HEK293 (cell line): ENCODE measurements around the gene E2F1.

Experiments
- CTCF ChIA-PET: fragments of 350-600 bp; formaldehyde crosslinking; extraction: SDS; loops from one replicate; lab custom pipeline; 2021; ENCODE audit warnings: antibody characterized with exemption; lab: Yijun Ruan, JAX
- POLR2A ChIA-PET: fragments of 300-600 bp; formaldehyde crosslinking; extraction: SDS; loops from one replicate; lab custom pipeline; 2020; ENCODE audit warnings: antibody characterized with exemption, inconsistent platforms; lab: Yijun Ruan, JAX
- H3K27ac ChIP-seq: fragments of 200-500 bp; sonication (Bioruptor generic); 2 replicates; pipeline ENCODE4 v1.5.1; 2014; ENCODE audit warnings: low read depth, low read length, control low read depth, inconsistent platforms; ENCODE audit errors: extremely low read depth
- H3K36me3 ChIP-seq, 2 experiments: fragments of 200-500 bp in 1 of 2; sonication (Bioruptor generic) in 1 of 2; 1 replicate in 1 of 2; 2 replicates in 1 of 2; pipeline ENCODE4 v1.5.1; 2014 to 2017; ENCODE audit warnings: inconsistent platforms in 2 of 2, low read length in 2 of 2; ENCODE audit not compliant: control insufficient read depth in 2 of 2, insufficient read depth in 1 of 2
- H3K4me1 ChIP-seq: fragments of 200-500 bp; sonication (Bioruptor generic); 2 replicates; pipeline ENCODE4 v1.5.1; 2014; ENCODE audit warnings: mild to moderate bottlenecking, low read length, inconsistent platforms; ENCODE audit not compliant: control insufficient read depth, insufficient read depth
- H3K4me3 ChIP-seq: 2 replicates; pipeline ENCODE4 v1.5.1; 2011; ENCODE audit warnings: low read depth, mild to moderate bottlenecking, control low read depth, low read length, moderate library complexity
- H3K9me3 ChIP-seq: fragments of 200-500 bp; sonication (Bioruptor generic); 2 replicates; pipeline ENCODE4 v1.5.1; 2014; ENCODE audit warnings: low read depth, low read length, inconsistent platforms; ENCODE audit not compliant: control insufficient read depth, insufficient read depth
- FEZF1 ChIP-seq: fragments of 450-650 bp; formaldehyde crosslinking; IDR thresholded peaks from 2 replicates; pipeline ENCODE4 v1.5.1; 2016; ENCODE audit warnings: missing biosample characterization, missing genetic modification characterization
- MEIS1 ChIP-seq: sonication (generic); formaldehyde crosslinking; IDR thresholded peaks from 2 replicates; pipeline ENCODE4 v1.8.1; 2022; ENCODE audit warnings: missing genetic modification reagents, mild to moderate bottlenecking, borderline replicate concordance
- MYNN ChIP-seq: fragments of 450-650 bp; formaldehyde crosslinking; IDR thresholded peaks from 2 replicates; pipeline ENCODE4 v1.5.1; 2016; ENCODE audit warnings: missing biosample characterization, missing genetic modification characterization, borderline replicate concordance
- ZBTB7A ChIP-seq: fragments of 450-650 bp; formaldehyde crosslinking; IDR thresholded peaks from 2 replicates; pipeline ENCODE4 v1.5.1; 2016; ENCODE audit warnings: low read depth, missing biosample characterization, missing genetic modification characterization
- ZFHX2 ChIP-seq: fragments of 450-650 bp; formaldehyde crosslinking; conservative IDR thresholded peaks from 2 replicates; pipeline ENCODE4 v1.5.1; 2016; ENCODE audit warnings: missing biosample characterization, missing genetic modification characterization
- ZFP3 ChIP-seq: fragments of 450-650 bp; formaldehyde crosslinking; IDR thresholded peaks from 2 replicates; pipeline ENCODE4 v1.5.1; 2016; ENCODE audit warnings: low read depth, missing biosample characterization, missing genetic modification characterization
- ZNF2 ChIP-seq: fragments of 450-650 bp; formaldehyde crosslinking; IDR thresholded peaks from 2 replicates; pipeline ENCODE4 v1.5.1; 2016; ENCODE audit warnings: missing biosample characterization, missing genetic modification characterization
- ZNF239 ChIP-seq: fragments of 450-650 bp; formaldehyde crosslinking; IDR thresholded peaks from 2 replicates; pipeline ENCODE4 v1.5.1; 2016; ENCODE audit warnings: missing biosample characterization, missing genetic modification characterization
- ZNF266 ChIP-seq: fragments of 450-650 bp; formaldehyde crosslinking; IDR thresholded peaks from 2 replicates; pipeline ENCODE4 v1.5.1; 2016; ENCODE audit warnings: missing biosample characterization, missing genetic modification characterization, low read depth
- ZNF292 ChIP-seq: fragments of 450-650 bp; formaldehyde crosslinking; IDR thresholded peaks from 2 replicates; pipeline ENCODE4 v1.5.1; 2016; ENCODE audit warnings: low read depth, missing biosample characterization, missing genetic modification characterization, borderline replicate concordance
- ZNF366 ChIP-seq: fragments of 450-650 bp; formaldehyde crosslinking; conservative IDR thresholded peaks from 2 replicates; pipeline ENCODE4 v1.5.1; 2016; ENCODE audit warnings: missing biosample characterization, missing genetic modification characterization
- ZNF394 ChIP-seq: fragments of 450-650 bp; formaldehyde crosslinking; IDR thresholded peaks from 2 replicates; pipeline ENCODE4 v1.5.1; 2016; ENCODE audit warnings: missing biosample characterization, missing genetic modification characterization, mild to moderate bottlenecking, moderate library complexity, borderline replicate concordance
- ZNF610 ChIP-seq: fragments of 450-650 bp; formaldehyde crosslinking; IDR thresholded peaks from 2 replicates; pipeline ENCODE4 v1.5.1; 2016; ENCODE audit warnings: missing biosample characterization, missing genetic modification characterization, borderline replicate concordance
- ZNF670 ChIP-seq: fragments of 450-650 bp; formaldehyde crosslinking; IDR thresholded peaks from 2 replicates; pipeline ENCODE4 v1.5.1; 2016; ENCODE audit warnings: missing biosample characterization, missing genetic modification characterization, low read depth
- ZNF707 ChIP-seq: fragments of 450-650 bp; formaldehyde crosslinking; IDR thresholded peaks from 2 replicates; pipeline ENCODE4 v1.5.1; 2016; ENCODE audit warnings: missing biosample characterization, missing genetic modification characterization
- ZNF776 ChIP-seq: fragments of 450-650 bp; formaldehyde crosslinking; IDR thresholded peaks from 2 replicates; pipeline ENCODE4 v1.5.0; 2017; ENCODE audit warnings: missing biosample characterization, missing genetic modification characterization, borderline replicate concordance
- ZNF777 ChIP-seq: fragments of 450-650 bp; formaldehyde crosslinking; IDR thresholded peaks from 2 replicates; pipeline ENCODE4 v1.5.1; 2017; ENCODE audit warnings: missing biosample characterization, missing genetic modification characterization, borderline replicate concordance
- ZNF785 ChIP-seq: fragments of 450-650 bp; formaldehyde crosslinking; IDR thresholded peaks from 2 replicates; pipeline ENCODE4 v1.5.1; 2016; ENCODE audit warnings: missing biosample characterization, missing genetic modification characterization
- ZNF791 ChIP-seq: fragments of 450-650 bp; formaldehyde crosslinking; IDR thresholded peaks from 2 replicates; pipeline ENCODE4 v1.5.1; 2016; ENCODE audit warnings: missing biosample characterization, missing genetic modification characterization
- TF ChIP-seq, protein P1 (sequence below): fragments of 450-650 bp; formaldehyde crosslinking; IDR thresholded peaks from 2 replicates; pipeline ENCODE4 v1.5.1; 2017; ENCODE audit warnings: missing biosample characterization, mild to moderate bottlenecking, missing genetic modification characterization, moderate library complexity
- TF ChIP-seq, protein P2 (sequence below): fragments of 450-650 bp; IDR thresholded peaks from 2 replicates; pipeline ENCODE4 v1.5.1; 2018; ENCODE audit warnings: missing biosample characterization, missing genetic modification characterization
- TF ChIP-seq, protein P3 (sequence below): fragments of 450-650 bp; formaldehyde crosslinking; IDR thresholded peaks from 2 replicates; pipeline ENCODE4 v1.5.1; 2016; ENCODE audit warnings: missing biosample characterization, missing genetic modification characterization
- TF ChIP-seq, protein P4 (sequence below): fragments of 450-650 bp; formaldehyde crosslinking; IDR thresholded peaks from 2 replicates; pipeline ENCODE4 v1.5.1; 2016; ENCODE audit warnings: missing biosample characterization, missing genetic modification characterization
- TF ChIP-seq, protein P5 (sequence below): fragments of 450-650 bp; formaldehyde crosslinking; IDR thresholded peaks from 2 replicates; pipeline ENCODE4 v1.5.1; 2016; ENCODE audit warnings: missing biosample characterization, missing genetic modification characterization
- TF ChIP-seq, protein P6 (sequence below): fragments of 450-650 bp; formaldehyde crosslinking; optimal IDR thresholded peaks from 2 replicates; pipeline ENCODE3; 2016; ENCODE audit warnings: missing biosample characterization, mild to moderate bottlenecking, missing genetic modification characterization

The E2F1 gene

DNA sequence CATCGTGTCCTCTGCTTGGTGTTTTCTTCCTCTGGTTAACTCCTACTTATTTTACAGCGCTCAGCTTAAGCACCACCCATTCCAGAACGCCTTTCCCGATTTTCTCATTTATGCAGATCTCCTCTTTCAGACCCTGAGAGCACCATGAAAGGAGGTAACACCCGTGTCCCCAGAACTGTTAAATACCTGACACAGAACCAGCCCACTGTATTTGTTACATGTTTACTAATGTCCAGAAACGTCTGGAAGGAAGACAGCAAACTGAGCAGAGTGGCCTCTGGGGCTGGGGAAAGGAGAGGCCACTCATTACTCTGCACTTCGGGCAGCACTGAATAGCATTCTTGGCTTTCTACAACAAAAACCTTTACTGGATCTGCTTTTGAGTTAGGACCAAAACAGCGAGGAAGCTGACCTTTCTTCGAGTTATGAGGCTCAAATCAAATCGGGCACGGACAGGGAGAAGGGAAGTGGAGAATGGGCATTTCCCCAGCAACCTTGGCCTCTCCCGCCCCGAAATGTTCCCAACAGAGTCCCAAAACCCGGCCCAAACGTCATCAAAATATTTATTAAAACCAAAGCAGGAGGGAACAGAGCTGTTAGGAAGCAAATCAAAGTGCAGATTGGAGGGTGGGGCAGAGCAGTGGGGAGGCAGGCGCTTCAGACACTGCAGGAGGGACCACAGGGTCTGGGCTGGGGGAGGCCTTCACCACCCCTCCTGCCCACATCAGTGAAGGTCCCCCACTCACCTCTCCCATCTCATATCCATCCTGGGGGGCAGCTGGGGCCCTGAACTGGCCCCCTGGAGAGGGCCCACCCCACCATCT is 10.8 kb downstream of the E2F1 start (continued):
- TF ChIP-seq, protein P1, sequence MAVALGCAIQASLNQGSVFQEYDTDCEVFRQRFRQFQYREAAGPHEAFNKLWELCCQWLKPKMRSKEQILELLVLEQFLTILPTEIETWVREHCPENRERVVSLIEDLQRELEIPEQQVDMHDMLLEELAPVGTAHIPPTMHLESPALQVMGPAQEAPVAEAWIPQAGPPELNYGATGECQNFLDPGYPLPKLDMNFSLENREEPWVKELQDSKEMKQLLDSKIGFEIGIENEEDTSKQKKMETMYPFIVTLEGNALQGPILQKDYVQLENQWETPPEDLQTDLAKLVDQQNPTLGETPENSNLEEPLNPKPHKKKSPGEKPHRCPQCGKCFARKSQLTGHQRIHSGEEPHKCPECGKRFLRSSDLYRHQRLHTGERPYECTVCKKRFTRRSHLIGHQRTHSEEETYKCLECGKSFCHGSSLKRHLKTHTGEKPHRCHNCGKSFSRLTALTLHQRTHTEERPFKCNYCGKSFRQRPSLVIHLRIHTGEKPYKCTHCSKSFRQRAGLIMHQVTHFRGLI: no peak
- TF ChIP-seq, protein P2, sequence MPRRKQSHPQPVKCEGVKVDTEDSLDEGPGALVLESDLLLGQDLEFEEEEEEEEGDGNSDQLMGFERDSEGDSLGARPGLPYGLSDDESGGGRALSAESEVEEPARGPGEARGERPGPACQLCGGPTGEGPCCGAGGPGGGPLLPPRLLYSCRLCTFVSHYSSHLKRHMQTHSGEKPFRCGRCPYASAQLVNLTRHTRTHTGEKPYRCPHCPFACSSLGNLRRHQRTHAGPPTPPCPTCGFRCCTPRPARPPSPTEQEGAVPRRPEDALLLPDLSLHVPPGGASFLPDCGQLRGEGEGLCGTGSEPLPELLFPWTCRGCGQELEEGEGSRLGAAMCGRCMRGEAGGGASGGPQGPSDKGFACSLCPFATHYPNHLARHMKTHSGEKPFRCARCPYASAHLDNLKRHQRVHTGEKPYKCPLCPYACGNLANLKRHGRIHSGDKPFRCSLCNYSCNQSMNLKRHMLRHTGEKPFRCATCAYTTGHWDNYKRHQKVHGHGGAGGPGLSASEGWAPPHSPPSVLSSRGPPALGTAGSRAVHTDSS (tag by site-specific recombination): no peak
- TF ChIP-seq ZNF366 (tag by site-specific recombination) (peak; percentile 7; the same call in 1 of the 2 replicates), ZNF2 (tag by site-specific recombination) (no peak)

DNA sequence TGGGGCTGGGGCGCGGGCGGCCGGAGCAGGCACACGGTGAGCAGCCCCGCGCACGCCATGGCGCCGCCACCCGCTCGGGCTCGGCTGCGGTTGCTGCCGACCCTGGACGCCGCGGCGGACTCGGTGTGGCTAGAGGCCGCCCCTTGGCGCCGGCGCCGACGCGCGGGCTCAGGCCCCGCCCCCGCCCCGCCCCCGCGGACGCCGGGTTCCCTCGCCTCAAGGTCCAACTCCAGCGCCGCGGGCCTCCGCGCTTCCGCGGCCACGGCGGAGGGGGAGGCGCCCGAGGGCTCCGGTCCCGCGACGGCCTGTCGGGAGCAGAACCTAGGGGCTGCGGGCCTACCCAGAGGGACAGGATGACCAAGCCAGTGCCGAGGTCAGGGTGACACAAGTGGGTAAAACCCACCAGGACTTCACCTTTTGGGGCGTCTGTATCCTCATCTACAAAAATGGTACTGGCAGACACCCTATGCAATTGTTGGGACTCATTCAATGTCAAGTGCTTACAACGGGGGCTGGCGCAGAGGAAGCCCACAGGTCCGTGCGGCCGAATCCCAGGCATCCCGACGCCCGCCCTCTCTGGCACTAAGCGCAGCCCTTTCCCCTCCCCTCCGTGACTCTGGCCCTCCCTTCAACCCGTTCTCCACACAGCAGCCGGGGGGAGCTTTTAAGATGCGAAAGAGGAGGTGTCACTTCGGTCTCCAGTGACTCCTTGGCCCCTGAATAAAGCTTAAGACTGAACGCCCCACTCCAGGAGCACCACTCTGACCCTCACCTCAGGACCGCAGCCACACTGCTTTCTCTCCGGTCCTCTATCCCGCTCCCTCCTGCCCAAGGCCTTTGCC is 11.7 kb downstream of the E2F1 start, which contains the start of gene NECAB3:
Gene NECAB3 (minus strand): TSS at position 135 of the 842 bp plus-strand sequence. CDS start 76 bp downstream, at position 59.
- POLR2A ChIA-PET: interaction anchor here (0.9 to 2.5 kb wide), 3 partner anchors 8 to 11 kb away, joined by 3 to 11 read pairs (median 9); partner anchors contain the start of gene ACTL10
- Histone ChIP-seq H3K4me1 (peaks cover under 1% of the 10 kb centered on the region; the same call in 1 of the 2 replicates), H3K27ac (peak within 1 kb of the TSS; percentile 46), H3K9me3 (no peaks in the 10 kb centered on the region), H3K36me3 (peaks cover 13 to 67% of the 10 kb centered on the region in 2 experiments; a peak in 2 of 3 replicates), H3K4me3 (peak within 1 kb of the TSS; percentile 61)
- CTCF ChIA-PET: no interaction called here
- TF ChIP-seq ZNF776 (tag by site-specific recombination) (no peak), ZNF266 (no peak), ZNF394 (tag by site-specific recombination) (no peak), ZFP3 (tag by site-specific recombination) (no peak), ZNF791 (tag by site-specific recombination) (no peak), FEZF1 (tag by site-specific recombination) (no peak), ZFHX2 (tag by site-specific recombination) (0 out of 2 replicates have a peak, but pooled peaks have one; percentile 8), ZNF670 (tag by site-specific recombination) (no peak), ZNF239 (tag by site-specific recombination) (no peak), ZNF610 (tag by site-specific recombination) (peak; percentile 35; the same call in 1 of the 2 replicates), ZNF777 (tag by site-specific recombination) (no peak), ZNF707 (tag by site-specific recombination) (no peak), ZNF785 (tag by site-specific recombination) (no peak), MYNN (tag by site-specific recombination) (no peak), ZNF292 (tag by site-specific recombination) (no peak), MEIS1 (CRISPR knock-in tag) (no peak), ZBTB7A (tag by site-specific recombination) (no peak)
- TF ChIP-seq, protein P3, sequence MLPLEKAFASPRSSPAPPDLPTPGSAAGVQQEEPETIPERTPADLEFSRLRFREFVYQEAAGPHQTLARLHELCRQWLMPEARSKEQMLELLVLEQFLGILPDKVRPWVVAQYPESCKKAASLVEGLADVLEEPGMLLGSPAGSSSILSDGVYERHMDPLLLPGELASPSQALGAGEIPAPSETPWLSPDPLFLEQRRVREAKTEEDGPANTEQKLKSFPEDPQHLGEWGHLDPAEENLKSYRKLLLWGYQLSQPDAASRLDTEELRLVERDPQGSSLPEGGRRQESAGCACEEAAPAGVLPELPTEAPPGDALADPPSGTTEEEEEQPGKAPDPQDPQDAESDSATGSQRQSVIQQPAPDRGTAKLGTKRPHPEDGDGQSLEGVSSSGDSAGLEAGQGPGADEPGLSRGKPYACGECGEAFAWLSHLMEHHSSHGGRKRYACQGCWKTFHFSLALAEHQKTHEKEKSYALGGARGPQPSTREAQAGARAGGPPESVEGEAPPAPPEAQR: no peak
- TF ChIP-seq, protein P4, sequence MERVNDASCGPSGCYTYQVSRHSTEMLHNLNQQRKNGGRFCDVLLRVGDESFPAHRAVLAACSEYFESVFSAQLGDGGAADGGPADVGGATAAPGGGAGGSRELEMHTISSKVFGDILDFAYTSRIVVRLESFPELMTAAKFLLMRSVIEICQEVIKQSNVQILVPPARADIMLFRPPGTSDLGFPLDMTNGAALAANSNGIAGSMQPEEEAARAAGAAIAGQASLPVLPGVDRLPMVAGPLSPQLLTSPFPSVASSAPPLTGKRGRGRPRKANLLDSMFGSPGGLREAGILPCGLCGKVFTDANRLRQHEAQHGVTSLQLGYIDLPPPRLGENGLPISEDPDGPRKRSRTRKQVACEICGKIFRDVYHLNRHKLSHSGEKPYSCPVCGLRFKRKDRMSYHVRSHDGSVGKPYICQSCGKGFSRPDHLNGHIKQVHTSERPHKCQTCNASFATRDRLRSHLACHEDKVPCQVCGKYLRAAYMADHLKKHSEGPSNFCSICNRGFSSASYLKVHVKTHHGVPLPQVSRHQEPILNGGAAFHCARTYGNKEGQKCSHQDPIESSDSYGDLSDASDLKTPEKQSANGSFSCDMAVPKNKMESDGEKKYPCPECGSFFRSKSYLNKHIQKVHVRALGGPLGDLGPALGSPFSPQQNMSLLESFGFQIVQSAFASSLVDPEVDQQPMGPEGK (tag by site-specific recombination): peak; percentile 74
- TF ChIP-seq, protein P5, sequence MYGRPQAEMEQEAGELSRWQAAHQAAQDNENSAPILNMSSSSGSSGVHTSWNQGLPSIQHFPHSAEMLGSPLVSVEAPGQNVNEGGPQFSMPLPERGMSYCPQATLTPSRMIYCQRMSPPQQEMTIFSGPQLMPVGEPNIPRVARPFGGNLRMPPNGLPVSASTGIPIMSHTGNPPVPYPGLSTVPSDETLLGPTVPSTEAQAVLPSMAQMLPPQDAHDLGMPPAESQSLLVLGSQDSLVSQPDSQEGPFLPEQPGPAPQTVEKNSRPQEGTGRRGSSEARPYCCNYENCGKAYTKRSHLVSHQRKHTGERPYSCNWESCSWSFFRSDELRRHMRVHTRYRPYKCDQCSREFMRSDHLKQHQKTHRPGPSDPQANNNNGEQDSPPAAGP (tag by site-specific recombination): 0 out of 2 replicates have a peak, but pooled peaks have one; percentile 53
- TF ChIP-seq, protein P6, sequence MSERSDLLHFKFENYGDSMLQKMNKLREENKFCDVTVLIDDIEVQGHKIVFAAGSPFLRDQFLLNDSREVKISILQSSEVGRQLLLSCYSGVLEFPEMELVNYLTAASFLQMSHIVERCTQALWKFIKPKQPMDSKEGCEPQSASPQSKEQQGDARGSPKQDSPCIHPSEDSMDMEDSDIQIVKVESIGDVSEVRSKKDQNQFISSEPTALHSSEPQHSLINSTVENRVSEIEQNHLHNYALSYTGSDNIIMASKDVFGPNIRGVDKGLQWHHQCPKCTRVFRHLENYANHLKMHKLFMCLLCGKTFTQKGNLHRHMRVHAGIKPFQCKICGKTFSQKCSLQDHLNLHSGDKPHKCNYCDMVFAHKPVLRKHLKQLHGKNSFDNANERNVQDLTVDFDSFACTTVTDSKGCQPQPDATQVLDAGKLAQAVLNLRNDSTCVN (tag by site-specific recombination): peak; percentile 77
